Liver (tissue), 9 donors: ENCODE data around the gene VDAC2. TPM values are rescaled to one million over a fixed set of nuclear protein-coding genes. Genes with fewer than 3 reads are reported as not detected.

ENCODE experiments used
- DNase-seq: peaks from one replicate; pipeline ENCODE4 v3.0.0-alpha.2; 2017; ENCODE audit warnings: low spot score
- H3K27ac ChIP-seq, 2 donors: one replicate each; pipeline ENCODE4 v1.7.0; 2013; ENCODE audit warnings: inconsistent platforms in 2 of 2, low read length in 2 of 2, control low read depth in 1 of 2, low read depth in 1 of 2, mild to moderate bottlenecking in 1 of 2
- H3K27me3 ChIP-seq, 4 donors: one replicate each; pipeline versions ENCODE4 v1.6.1 to v1.7.0; 2013; ENCODE audit warnings: low read length in 3 of 4, inconsistent platforms in 1 of 4, mild to moderate bottlenecking in 1 of 4, moderate library complexity in 1 of 4; ENCODE audit not compliant: control insufficient read depth in 4 of 4, insufficient read depth in 4 of 4
- H3K36me3 ChIP-seq, 4 donors: one replicate each; pipeline versions ENCODE4 v1.6.1 to v1.7.0; 2013; ENCODE audit warnings: low read length in 3 of 4, mild to moderate bottlenecking in 3 of 4, low read depth in 1 of 4, moderate library complexity in 1 of 4; ENCODE audit not compliant: control insufficient read depth in 4 of 4, insufficient read depth in 3 of 4
- H3K4me1 ChIP-seq, 4 donors: one replicate each; pipeline versions ENCODE4 v1.6.1 to v1.7.0; 2013; ENCODE audit warnings: low read length in 3 of 4, mild to moderate bottlenecking in 3 of 4, moderate library complexity in 1 of 4; ENCODE audit not compliant: control insufficient read depth in 4 of 4, insufficient read depth in 4 of 4
- H3K4me3 ChIP-seq, 3 donors: one replicate each; pipeline versions ENCODE4 v1.6.1 to v1.7.0; 2013; ENCODE audit warnings: low read length in 3 of 3, control low read depth in 1 of 3, low read depth in 1 of 3, mild to moderate bottlenecking in 1 of 3
- H3K9ac ChIP-seq, 2 donors: one replicate each; pipeline ENCODE4 v1.7.0; 2013; ENCODE audit warnings: low read length in 2 of 2, mild to moderate bottlenecking in 2 of 2, moderate library complexity in 2 of 2, control low read depth in 1 of 2, low read depth in 1 of 2
- H3K9me3 ChIP-seq, 4 donors: one replicate each; pipeline versions ENCODE4 v1.6.1 to v1.7.0; 2013; ENCODE audit warnings: low read length in 3 of 4; ENCODE audit not compliant: control insufficient read depth in 4 of 4
- EGR1 ChIP-seq, 2 donors: IDR thresholded peaks; 2 replicates each; pipeline ENCODE4 v1.6.1; 2016 to 2018; ENCODE audit warnings: antibody characterized with exemption in 2 of 2, low read depth in 2 of 2
- FOXA2 ChIP-seq: IDR thresholded peaks from 2 replicates; pipeline ENCODE4 v1.6.1; 2016; ENCODE audit warnings: antibody characterized with exemption
- GABPA ChIP-seq, 2 donors: IDR thresholded peaks in 1 of 2; conservative IDR thresholded peaks in 1 of 2; 2 replicates each; pipeline ENCODE4 v1.6.1; 2016; ENCODE audit warnings: antibody characterized with exemption in 2 of 2, mild to moderate bottlenecking in 1 of 2, moderate library complexity in 1 of 2
- HNF4A ChIP-seq, 2 donors: conservative IDR thresholded peaks; 2 replicates each; pipeline ENCODE4 v1.6.1; 2016; ENCODE audit warnings: antibody characterized with exemption in 2 of 2, mild to moderate bottlenecking in 2 of 2
- HNF4G ChIP-seq: IDR thresholded peaks from 2 replicates; pipeline ENCODE4 v1.6.1; 2016; ENCODE audit warnings: antibody characterized with exemption
- JUND ChIP-seq, 2 donors: IDR thresholded peaks; 2 replicates each; pipeline ENCODE4 v1.6.1; 2016; ENCODE audit warnings: antibody characterized with exemption in 2 of 2
- NR2F2 ChIP-seq: IDR thresholded peaks from 2 replicates; pipeline ENCODE4 v1.6.1; 2016; ENCODE audit warnings: antibody characterized with exemption
- RAD21 ChIP-seq, 2 donors: IDR thresholded peaks; 2 replicates each; pipeline ENCODE4 v1.6.1; 2016; ENCODE audit warnings: antibody characterized with exemption in 2 of 2, mild to moderate bottlenecking in 2 of 2
- RXRA ChIP-seq, 2 donors: IDR thresholded peaks; 2 replicates each; pipeline ENCODE4 v1.6.1; 2017 to 2018; ENCODE audit warnings: antibody characterized with exemption in 2 of 2, mild to moderate bottlenecking in 1 of 2
- TAF1 ChIP-seq: conservative IDR thresholded peaks from 2 replicates; pipeline ENCODE4 v1.6.1; 2016; ENCODE audit warnings: antibody characterized with exemption, mild to moderate bottlenecking
- YY1 ChIP-seq: IDR thresholded peaks from 2 replicates; pipeline ENCODE4 v1.6.1; 2016; ENCODE audit warnings: antibody characterized with exemption, mild to moderate bottlenecking
- WGBS: extraction: QIAGEN DNeasy Blood & Tissue Kit; methylation state at CpG from one replicate; pipeline ENCODE4 v1.1.7; 2013; 5-methylcytosine and 5-hydroxymethylcytosine counted together
- polyA plus RNA-seq, 2 donors: library from polyadenylated mRNA; stranded (reverse) in 1 of 2; unstranded in 1 of 2; fragments of 200-250 nt in 1 of 2; fragments of >200 nt in 1 of 2; fragmentation: Nextera tagmentation in 1 of 2; extraction: Ambion mirVana in 1 of 2; gene quantifications; one replicate each; pipeline versions ENCODE4 v1.2.1 to v1.2.3, GENCODE V29; 2013 to 2015
- total RNA-seq, 2 donors: library from RNA; depleted of rRNA; stranded (reverse); fragments of >200 nt; gene quantifications; one replicate each; pipeline ENCODE4 v1.2.3, GENCODE V29; 2014
- TF ChIP-seq, protein P1 (sequence below): IDR thresholded peaks from 2 replicates; pipeline ENCODE4 v1.6.1; 2016; ENCODE audit warnings: antibody characterized with exemption, mild to moderate bottlenecking
- TF ChIP-seq, protein P2 (sequence below): fragments of 150-350 bp; IDR thresholded peaks from 2 replicates; pipeline ENCODE4 v1.5.1; 2017; ENCODE audit warnings: improper control_type of control experiment, low read depth, low read length; ENCODE audit not compliant: missing input control
- donor health status: healthy.
- donor health status: healthy.
- donor health status: healthy.
- donor health status: healthy.
- donor health status: healthy.

Gene VDAC2
- total and polyA plus RNA-seq, 4 donors, result 41.3 to 67.1 (median 52.5) TPM

DNA sequence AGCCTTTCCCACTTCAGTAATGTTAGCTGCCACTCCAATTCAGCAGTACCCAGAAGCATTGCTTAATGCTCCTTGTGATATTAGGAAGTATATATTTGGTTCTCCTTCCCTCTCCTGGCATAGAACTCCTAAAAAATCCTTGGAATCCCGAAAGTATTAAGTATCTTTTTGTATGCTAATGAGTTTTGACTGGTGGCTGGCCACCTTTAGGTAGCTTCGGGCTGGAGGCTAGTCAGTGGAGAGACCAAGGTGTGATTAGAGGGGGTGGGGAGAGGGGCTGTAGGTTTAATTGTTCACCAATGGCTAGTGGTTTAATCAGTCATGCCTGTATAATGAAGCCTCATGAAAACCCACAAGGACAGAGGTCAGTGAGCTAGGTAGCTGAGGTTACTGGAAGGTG is 12.9 kb downstream of the VDAC2 start:
- Histone ChIP-seq H3K27ac (no peak overlapping the region), H3K4me3 (no peak overlapping the region), H3K9ac (no peak overlapping the region), H3K4me1 (peaks cover 5 to 18% (median 7%) of the 10 kb centered on the region in 4 donors), H3K36me3 (peaks cover 14 to 72% (median 48%) of the 10 kb centered on the region in 4 donors), H3K9me3 (no peaks in the 10 kb centered on the region), H3K27me3 (no peaks in the 10 kb centered on the region)
- WGBS, result 89% methylated on average over 2 of the region's 2 CpGs
- TF ChIP-seq, protein P1, sequence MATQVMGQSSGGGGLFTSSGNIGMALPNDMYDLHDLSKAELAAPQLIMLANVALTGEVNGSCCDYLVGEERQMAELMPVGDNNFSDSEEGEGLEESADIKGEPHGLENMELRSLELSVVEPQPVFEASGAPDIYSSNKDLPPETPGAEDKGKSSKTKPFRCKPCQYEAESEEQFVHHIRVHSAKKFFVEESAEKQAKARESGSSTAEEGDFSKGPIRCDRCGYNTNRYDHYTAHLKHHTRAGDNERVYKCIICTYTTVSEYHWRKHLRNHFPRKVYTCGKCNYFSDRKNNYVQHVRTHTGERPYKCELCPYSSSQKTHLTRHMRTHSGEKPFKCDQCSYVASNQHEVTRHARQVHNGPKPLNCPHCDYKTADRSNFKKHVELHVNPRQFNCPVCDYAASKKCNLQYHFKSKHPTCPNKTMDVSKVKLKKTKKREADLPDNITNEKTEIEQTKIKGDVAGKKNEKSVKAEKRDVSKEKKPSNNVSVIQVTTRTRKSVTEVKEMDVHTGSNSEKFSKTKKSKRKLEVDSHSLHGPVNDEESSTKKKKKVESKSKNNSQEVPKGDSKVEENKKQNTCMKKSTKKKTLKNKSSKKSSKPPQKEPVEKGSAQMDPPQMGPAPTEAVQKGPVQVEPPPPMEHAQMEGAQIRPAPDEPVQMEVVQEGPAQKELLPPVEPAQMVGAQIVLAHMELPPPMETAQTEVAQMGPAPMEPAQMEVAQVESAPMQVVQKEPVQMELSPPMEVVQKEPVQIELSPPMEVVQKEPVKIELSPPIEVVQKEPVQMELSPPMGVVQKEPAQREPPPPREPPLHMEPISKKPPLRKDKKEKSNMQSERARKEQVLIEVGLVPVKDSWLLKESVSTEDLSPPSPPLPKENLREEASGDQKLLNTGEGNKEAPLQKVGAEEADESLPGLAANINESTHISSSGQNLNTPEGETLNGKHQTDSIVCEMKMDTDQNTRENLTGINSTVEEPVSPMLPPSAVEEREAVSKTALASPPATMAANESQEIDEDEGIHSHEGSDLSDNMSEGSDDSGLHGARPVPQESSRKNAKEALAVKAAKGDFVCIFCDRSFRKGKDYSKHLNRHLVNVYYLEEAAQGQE, result no peak
- no peak for TF ChIP-seq FOXA2
- TF ChIP-seq GABPA (IDR thresholded peaks at IDR 0.05 in 1 of 2, conservative IDR thresholded peaks at IDR 0.05 in 1 of 2), result no peak
- no peak for TF ChIP-seq YY1
- no peak for TF ChIP-seq NR2F2
- no peak for TF ChIP-seq HNF4G
- no peak for TF ChIP-seq TAF1
- no peak for TF ChIP-seq EGR1 (IDR thresholded peaks at IDR 0.05; ENCODE audit: low read depth in 2 of 2)
- TF ChIP-seq HNF4A (conservative IDR thresholded peaks at IDR 0.05), result no peak
- TF ChIP-seq RAD21 (IDR thresholded peaks at IDR 0.05), result no peak
- TF ChIP-seq, protein P2, sequence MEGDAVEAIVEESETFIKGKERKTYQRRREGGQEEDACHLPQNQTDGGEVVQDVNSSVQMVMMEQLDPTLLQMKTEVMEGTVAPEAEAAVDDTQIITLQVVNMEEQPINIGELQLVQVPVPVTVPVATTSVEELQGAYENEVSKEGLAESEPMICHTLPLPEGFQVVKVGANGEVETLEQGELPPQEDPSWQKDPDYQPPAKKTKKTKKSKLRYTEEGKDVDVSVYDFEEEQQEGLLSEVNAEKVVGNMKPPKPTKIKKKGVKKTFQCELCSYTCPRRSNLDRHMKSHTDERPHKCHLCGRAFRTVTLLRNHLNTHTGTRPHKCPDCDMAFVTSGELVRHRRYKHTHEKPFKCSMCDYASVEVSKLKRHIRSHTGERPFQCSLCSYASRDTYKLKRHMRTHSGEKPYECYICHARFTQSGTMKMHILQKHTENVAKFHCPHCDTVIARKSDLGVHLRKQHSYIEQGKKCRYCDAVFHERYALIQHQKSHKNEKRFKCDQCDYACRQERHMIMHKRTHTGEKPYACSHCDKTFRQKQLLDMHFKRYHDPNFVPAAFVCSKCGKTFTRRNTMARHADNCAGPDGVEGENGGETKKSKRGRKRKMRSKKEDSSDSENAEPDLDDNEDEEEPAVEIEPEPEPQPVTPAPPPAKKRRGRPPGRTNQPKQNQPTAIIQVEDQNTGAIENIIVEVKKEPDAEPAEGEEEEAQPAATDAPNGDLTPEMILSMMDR, result no peak
- TF ChIP-seq RXRA (IDR thresholded peaks at IDR 0.05), result no peak
- DNase-seq, result no peak

DNA sequence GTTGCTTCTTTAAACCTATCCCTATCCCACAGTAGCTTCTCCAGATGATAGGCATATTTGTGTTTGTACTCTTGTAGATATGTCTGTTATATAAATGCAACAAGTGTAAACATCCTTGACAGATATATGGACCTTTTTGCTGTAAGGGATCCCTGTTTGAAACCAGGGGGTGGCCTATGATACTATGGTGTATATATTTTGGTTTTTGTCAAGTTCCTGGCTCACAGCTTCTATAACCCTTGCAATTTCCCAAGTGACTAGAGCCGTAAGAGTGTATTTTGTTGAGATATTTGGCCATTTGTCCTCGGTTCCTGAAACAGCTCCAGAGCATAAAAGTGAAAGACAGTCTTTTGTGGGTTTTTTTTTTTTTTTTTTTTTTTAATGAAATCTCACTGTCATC is 15.5 kb downstream of the VDAC2 start:
- Histone ChIP-seq H3K9ac (peak overlapping the region in 1 of 2 donors; percentile 22), H3K4me3 (no peak overlapping the region), H3K27ac (peak overlapping the region in 1 of 2 donors; percentile 56), H3K27me3 (no peaks in the 10 kb centered on the region), H3K36me3 (peaks cover 10 to 70% (median 44%) of the 10 kb centered on the region in 4 donors), H3K4me1 (peaks cover 2 to 18% (median 7%) of the 10 kb centered on the region in 4 donors), H3K9me3 (no peaks in the 10 kb centered on the region)
- WGBS, result 73% methylated on average over 2 of the region's 2 CpGs
- no peak for DNase-seq
- no peak for TF ChIP-seq YY1
- no peak for TF ChIP-seq RXRA (IDR thresholded peaks at IDR 0.05)
- TF ChIP-seq JUND (IDR thresholded peaks at IDR 0.05), result no peak
- TF ChIP-seq FOXA2, result no peak
- TF ChIP-seq NR2F2, result no peak
- no peak for TF ChIP-seq GABPA (IDR thresholded peaks at IDR 0.05 in 1 of 2, conservative IDR thresholded peaks at IDR 0.05 in 1 of 2)
- TF ChIP-seq, protein P2, result no peak
